ENCODE results near the gene KCNA2. TPM values are rescaled to one million over a fixed set of nuclear protein-coding genes. Genes with fewer than 3 reads are reported as not detected.

Gene KCNA2
- total and polyA plus RNA-seq, 2 of the 4 experiments (the other 2 are of a cell fraction) = not detected

- no peaks in the 10 kb centered on the region for H3K79me1 ChIP-seq (ENCODE audit: low read depth in 1 of 2, low read length in 2 of 2)
- H2BK5ac ChIP-seq (ENCODE audit: low read depth, low read length, poor library complexity, severe bottlenecking) = no peak overlapping the region
- no peaks in the 10 kb centered on the region for H3K9me3 ChIP-seq (ENCODE audit: control insufficient read depth, insufficient read depth, low read length)
- ChIA-PET CTCF (no interaction called here), POLR2A (ENCODE audit: unreplicated experiment) (no interaction called here)
- H3K14ac ChIP-seq (replicated peaks; ENCODE audit: low read depth, low read length) = no peak overlapping the region
- no peaks in the 10 kb centered on the region for H4K20me1 ChIP-seq (ENCODE audit: insufficient read depth, low read length)
- no peak overlapping the region for H3K4ac ChIP-seq (ENCODE audit: low read depth, low read length)
- no peak overlapping the region for H2AFZ ChIP-seq (replicated peaks; ENCODE audit: low read length, poor library complexity)
- H4K8ac ChIP-seq (ENCODE audit: low read depth in 2 of 2, low read length in 2 of 2) = no peak overlapping the region
- no peak overlapping the region for H2AK9ac ChIP-seq (replicated peaks; ENCODE audit: low read depth, low read length, poor library complexity)
- no peak overlapping the region for H4K91ac ChIP-seq (ENCODE audit: insufficient read depth, low read depth, low read length)
- dilution Hi-C loops (cut with HindIII; ENCODE audit: low sequenced_read_pairs, unreplicated experiment) (no loop called here), intact Hi-C loops (cut with micrococcal nuclease) (no loop called here), in situ Hi-C loops (cut with MboI; ENCODE audit: low sequenced_read_pairs) (no loop called here)
- no peak overlapping the region for H2AK5ac ChIP-seq (ENCODE audit: low read depth, low read length)
- H3K56ac ChIP-seq (ENCODE audit: extremely low read depth, insufficient read depth, low read length) = no peak overlapping the region
- no peak overlapping the region for H2BK15ac ChIP-seq (ENCODE audit: low read depth, low read length)
- H2BK20ac ChIP-seq (ENCODE audit: low read depth, low read length) = no peak overlapping the region
- H4K5ac ChIP-seq (ENCODE audit: low read depth, low read length) = no peak overlapping the region
- no peak overlapping the region for H3K23ac ChIP-seq (ENCODE audit: low read depth, low read length)
- no peaks in the 10 kb centered on the region for H3K4me1 ChIP-seq (ENCODE audit: control insufficient read depth, insufficient read depth, low read length)
- H3K27me3 ChIP-seq (ENCODE audit: control insufficient read depth, insufficient read depth, low read length) = peaks cover 3% of the 10 kb centered on the region
- no TSS peak for BruUV-seq (replicated peaks)
- ATAC-seq (ENCODE audit: low read depth) (no peak), DNase-seq (no peak)
- no peak overlapping the region for H3K9ac ChIP-seq (ENCODE audit: low read depth, low read length)
- H3K27ac ChIP-seq (ENCODE audit: insufficient read depth, low read length) = no peak overlapping the region
- H3K18ac ChIP-seq (ENCODE audit: low read depth, low read length) = no peak overlapping the region
- TF ChIP-seq CTCF (conservative IDR thresholded peaks at IDR 0.05; ENCODE audit: low read depth, low read length) (no peak), BHLHE40 (IDR thresholded peaks at IDR 0.05; ENCODE audit: low read depth, low read length) (no peak), POLR2A (IDR thresholded peaks at IDR 0.05; ENCODE audit: low read depth, low read length) (no peak), RCOR1 (IDR thresholded peaks at IDR 0.05; ENCODE audit: insufficient replicate concordance, low read length) (no peak), MAFK (IDR thresholded peaks at IDR 0.05; ENCODE audit: low read depth, low read length) (no peak), RAD21 (IDR thresholded peaks at IDR 0.05; ENCODE audit: low read length) (no peak), SMC3 (IDR thresholded peaks at IDR 0.05; ENCODE audit: low read depth, low read length) (no peak)
- TF ChIP-seq, protein P1, sequence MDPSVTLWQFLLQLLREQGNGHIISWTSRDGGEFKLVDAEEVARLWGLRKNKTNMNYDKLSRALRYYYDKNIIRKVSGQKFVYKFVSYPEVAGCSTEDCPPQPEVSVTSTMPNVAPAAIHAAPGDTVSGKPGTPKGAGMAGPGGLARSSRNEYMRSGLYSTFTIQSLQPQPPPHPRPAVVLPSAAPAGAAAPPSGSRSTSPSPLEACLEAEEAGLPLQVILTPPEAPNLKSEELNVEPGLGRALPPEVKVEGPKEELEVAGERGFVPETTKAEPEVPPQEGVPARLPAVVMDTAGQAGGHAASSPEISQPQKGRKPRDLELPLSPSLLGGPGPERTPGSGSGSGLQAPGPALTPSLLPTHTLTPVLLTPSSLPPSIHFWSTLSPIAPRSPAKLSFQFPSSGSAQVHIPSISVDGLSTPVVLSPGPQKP (IDR thresholded peaks at IDR 0.05; ENCODE audit: borderline replicate concordance, low read depth, low read length) = no peak
- no peaks in the 10 kb centered on the region for H3K9me1 ChIP-seq (ENCODE audit: insufficient read depth, low read length)
- H3K4me3 ChIP-seq (ENCODE audit: insufficient read depth, low read depth, low read length) = no peak overlapping the region
- H2BK120ac ChIP-seq (ENCODE audit: low read depth, low read length) = no peak overlapping the region
- no peaks in the 10 kb centered on the region for H3K36me3 ChIP-seq (ENCODE audit: control insufficient read depth, insufficient read depth, low read length)
- no CpG with 5 or more reads among the region's 1 CpG for WGBS, 2 experiments (ENCODE audit: extremely low coverage in 2 of 2, insufficient read length in 1 of 2)
- no peak overlapping the region for H3K4me2 ChIP-seq (ENCODE audit: low read depth, low read length)
Observed at GRCh38 chr1:110588486-110588885, 17.7 kb downstream of the KCNA2 start.

Data from IMR-90 (cell line).